A673 (cell line): ENCODE results near the gene CBFA2T3.
"Not testable (repeated sequence)": the region's sequence is repeated elsewhere in the genome, so short reads cannot be mapped to it uniquely, and the experiment has no call there.

ENCODE experiments used
- CTCF ChIP-seq: fragments of 300-800, 200-600 bp; sonication (generic); conservative IDR thresholded peaks from 2 replicates; pipeline ENCODE4 v1.5.1; 2017; ENCODE audit warnings: low read depth, mild to moderate bottlenecking, antibody characterized with exemption, low read length, moderate library complexity, mixed read lengths
- EZH2 ChIP-seq: fragments of 200-600 bp; sonication (generic); IDR thresholded peaks from 2 replicates; pipeline ENCODE4 v1.6.1; 2017; ENCODE audit warnings: borderline replicate concordance, low read depth, mild to moderate bottlenecking, mixed read lengths, antibody characterized with exemption, low read length; ENCODE audit not compliant: poor library complexity, severe bottlenecking

GRCh38 chr16:89008796-89009195 lies 31.8 kb upstream of the CBFA2T3 start:
- TF ChIP-seq CTCF, EZH2: not testable (repeated sequence)
